HG02885 (cell line): Measurements from ENCODE around the gene RPS14.

Source experiments
- ATAC-seq: cut with Tn5 transposase; IDR thresholded peaks from one replicate; pipeline ENCODE4 v1.9.1; 2021; ENCODE audit warnings: mild to moderate bottlenecking; ENCODE audit not compliant: unreplicated experiment, poor library complexity

The RPS14 gene

DNA sequence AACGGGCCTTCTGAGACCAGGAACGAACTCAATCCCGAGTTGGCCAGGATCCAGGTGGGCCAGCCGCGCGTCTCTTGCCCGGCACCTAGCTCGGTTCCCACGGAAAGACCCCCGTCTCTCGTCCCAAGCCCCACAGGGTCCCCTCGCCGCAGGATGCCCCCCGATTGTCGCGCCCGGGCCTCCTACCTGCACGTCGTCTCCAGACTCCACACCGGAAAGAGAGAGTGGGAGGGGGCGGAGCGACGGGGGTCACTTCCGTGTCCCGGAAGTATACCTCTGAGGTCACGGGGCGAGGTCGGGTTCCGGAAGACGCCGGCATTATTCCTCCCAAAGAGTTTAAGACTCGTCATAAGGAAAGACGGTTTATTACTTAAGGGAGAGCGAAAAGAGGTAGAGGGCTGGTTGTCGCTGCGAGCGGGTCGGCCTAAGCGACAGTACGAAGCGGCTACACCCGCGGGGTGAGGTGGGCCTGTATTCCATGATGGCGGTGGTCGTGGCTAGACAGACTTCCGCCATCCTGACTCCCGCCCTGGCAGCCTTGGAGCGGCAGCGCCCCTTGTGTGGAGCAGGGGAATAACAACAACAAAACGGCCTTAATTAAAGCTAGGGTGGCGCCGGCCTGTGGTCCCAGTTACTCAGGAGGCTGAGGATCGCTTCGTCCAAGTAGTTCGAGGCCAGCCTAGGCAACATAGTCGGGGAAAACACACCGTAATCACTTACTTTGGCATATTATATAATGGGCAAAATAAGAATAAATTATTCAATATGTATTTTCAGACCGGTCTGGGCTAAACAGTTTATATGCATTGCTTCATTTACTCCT, at the start of gene RPS14:
Gene RPS14, minus strand, starts transcription at position 223 of the 823 bp plus-strand sequence. CDS start 2,006 bp downstream, outside the sequence.
- peak; percentile 96 for ATAC-seq

GRCh38 chr5:150498971-150499370, 49.4 kb upstream of the RPS14 start:
- no peak for ATAC-seq

DNA sequence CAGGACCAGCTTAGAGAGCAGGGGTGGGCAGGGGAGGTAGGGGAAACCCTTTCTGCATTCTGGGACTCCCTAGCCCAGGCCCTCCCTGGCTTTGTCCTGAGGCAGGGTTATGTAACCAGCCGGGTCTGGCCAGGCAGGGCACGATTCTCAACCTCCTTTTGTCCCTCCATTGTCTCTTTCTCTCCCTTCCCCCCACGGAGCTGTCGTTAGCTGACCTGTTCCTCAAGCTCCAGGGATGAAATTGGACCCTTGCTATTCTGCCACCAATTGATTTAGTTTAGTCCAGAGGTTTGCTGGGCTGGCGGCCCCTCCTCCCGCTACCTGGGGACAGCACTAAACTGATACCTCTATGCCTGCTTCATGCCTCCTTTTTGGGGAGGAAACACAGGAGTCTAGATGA, 49.0 kb upstream of the RPS14 start:
- ATAC-seq, result no peak

- ATAC-seq, result no peak
These were observed 48.4 kb upstream of the RPS14 start for GRCh38 chr5:150497989-150498317.

DNA sequence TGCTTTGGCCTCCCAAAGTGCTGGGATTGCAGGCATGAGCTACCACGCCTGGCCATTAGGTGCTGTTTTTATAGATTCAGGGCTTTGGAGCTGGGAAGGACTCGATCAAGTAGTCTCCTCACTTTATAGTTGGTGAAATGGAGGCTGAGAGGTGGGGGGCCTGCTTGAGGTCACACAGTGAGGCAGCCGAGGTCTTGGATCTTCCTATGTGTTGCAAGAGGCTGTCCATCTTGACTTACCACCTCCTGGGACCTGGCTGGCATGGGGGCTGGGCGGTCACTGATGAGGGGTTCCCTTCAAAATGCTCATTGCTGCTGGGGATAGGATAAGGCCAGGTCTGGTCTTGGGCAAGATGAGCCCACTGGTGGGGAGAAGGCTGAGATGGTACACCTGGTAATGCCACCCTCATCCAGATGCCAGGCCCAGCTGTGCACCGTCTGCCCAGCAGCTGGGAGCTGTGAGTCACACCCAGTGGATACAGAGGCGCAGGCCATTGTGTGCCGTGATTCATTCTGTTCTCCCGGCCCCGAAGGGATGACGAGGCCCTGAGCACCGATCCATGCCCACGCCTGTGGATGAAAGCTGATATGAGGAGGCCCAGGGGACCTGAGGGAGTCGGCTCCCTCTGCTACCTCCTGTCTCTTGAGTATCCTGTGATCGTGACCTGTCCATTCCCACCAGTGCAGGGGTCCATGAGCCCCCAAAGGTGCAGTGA, 47.9 kb upstream of the RPS14 start:
- ATAC-seq, result no peak

- no peak for ATAC-seq
These were observed 47.0 kb upstream of the RPS14 start for GRCh38 chr5:150496534-150496933.

- no peak for ATAC-seq
These were observed 46.6 kb upstream of the RPS14 start for GRCh38 chr5:150496098-150496497.

- ATAC-seq, result no peak
These were observed 43.1 kb upstream of the RPS14 start for GRCh38 chr5:150492621-150493020.

- no peak for ATAC-seq
These were observed 42.3 kb upstream of the RPS14 start for GRCh38 chr5:150491876-150492275.

GRCh38 chr5:150490754-150491153, 41.2 kb upstream of the RPS14 start:
- ATAC-seq, result no peak

DNA sequence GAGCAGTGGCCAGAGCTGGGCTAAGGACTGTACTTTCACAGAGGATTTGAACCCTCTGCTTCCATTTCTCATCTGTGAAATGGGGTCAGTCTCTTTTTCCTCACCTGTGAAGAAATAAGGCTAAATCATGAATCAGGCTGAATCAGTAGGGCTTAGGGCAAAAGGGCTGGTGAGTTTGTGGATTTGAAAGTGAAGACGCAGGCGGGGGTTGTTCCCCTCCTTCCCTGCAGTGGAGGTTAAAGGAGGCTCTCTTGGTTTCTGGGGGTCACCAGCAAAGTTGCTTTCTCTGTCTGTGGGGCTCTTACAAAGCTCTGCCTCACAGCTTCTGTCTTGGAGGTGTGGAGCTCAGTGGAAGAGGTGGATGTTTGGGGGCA, 40.7 kb upstream of the RPS14 start:
- no peak for ATAC-seq

- peak; percentile 83 for ATAC-seq
These were observed 40.1 kb upstream of the RPS14 start for GRCh38 chr5:150489360-150490295.

DNA sequence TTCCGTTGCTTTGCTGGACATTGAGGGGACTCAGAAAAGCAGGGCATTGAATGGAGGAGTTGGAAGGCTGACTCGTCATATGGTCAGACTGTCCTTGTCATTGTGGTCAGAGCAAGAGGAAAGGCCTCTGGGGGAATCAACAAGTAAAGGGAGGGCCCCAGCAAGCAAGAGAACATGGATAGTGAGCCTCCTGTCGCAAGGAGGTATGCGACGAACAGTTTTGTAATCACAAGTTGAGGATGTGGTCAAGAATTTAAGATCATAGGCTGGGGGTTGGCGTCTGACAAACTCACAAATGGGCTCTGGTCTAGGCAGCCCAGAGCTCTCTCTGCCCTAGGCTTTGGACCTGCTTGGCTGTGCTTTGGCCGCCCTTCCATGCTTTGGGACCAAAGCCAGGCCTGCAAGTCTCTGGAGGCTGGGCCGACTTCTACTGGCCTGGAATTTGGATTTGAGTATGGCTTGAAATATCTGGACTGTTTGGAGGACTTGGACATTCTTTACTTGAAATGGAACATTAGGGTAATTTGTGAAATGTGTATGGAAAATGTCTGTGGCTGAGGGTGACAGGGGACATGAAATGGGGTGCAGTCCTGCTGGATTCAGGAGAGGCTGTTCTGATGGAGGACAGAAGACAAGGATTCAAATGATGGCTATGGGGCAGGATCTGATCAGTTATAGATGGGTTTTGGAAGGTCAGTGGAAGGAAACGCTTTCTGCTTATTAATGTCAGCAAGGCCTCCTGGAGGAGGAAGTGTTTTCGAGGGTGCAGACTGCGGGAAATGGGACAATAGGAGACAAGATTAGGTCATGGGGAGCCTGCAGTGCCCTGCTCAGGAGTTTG, 39.2 kb upstream of the RPS14 start:
- no peak for ATAC-seq

- no peak for ATAC-seq
These were observed 37.9 kb upstream of the RPS14 start for GRCh38 chr5:150487199-150488061.

DNA sequence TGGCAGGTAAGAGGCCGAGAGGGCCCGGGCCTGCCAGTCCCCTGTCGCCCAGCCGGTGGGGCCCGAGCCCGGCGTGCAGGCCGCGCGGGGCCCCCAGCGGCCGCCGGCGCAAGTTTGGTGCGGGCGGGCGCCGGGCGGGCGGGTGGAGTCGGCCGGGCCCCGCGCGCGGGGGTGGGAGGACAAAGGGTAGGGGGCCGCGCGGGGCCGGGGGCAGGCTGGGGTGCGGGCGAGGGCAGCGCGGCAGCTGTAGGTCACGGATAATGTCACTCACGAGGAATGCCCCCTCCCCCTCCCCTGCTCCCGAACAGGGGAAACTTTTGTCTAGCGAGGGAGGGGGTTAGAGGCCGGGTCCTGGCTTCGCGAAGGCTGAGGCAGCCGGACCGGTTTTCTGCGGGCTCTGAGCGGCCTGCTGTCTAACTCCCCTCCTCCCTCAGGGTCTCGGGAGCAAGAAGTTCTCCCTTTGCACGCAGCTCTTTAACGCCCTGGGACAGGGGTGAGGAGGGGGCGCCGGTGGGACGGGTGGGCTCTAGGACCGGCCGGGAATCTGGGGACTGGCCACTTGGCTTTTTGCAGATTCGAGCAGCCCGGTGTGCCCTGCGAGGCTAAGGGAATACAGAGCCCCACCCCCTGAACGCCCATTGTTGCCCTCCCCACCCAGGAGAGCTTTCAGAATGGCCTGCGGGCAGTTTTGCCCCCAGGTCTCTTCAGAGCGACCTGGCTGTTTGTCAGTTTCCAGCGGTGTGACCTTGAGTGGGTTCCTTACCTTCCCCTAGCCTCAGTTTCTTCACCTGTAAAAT, 37.1 kb upstream of the RPS14 start:
- peak; percentile 23 for ATAC-seq

DNA sequence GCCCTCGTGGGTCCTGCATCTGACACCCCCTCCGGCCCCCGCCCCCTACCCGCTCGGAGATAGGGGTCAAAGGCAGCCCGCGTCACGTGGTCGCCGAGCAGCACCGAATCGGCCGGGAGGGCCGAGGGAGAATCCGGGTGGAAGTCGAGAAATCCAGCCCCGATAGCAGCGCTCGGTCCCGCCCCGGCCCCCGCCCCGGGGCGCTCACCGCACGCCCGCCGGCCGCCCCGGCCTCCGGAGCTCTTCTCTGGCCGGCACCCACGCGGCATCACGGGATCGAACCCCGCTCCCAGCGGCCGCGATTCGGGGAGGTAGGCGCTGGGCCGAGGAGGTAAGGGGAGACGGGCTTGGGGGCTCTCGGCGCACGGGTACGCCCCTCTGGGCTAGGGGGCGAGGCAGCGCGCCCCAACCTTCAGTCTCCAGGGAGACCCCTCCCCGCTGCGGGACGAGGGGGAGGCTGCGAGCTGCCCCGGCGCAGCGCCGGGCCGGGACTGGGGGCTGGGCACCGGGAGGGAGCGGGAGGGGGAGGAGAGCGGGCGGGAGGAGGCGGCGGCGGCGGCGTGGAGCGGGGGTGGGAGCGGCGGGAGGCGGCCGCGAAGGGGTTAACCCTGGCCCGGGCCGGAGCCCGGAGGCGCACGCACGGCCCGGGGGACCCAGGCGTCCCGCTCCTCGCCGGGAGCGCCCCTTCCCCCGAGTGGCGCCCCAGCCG, 36.3 kb upstream of the RPS14 start:
- peak; percentile 28 for ATAC-seq

DNA sequence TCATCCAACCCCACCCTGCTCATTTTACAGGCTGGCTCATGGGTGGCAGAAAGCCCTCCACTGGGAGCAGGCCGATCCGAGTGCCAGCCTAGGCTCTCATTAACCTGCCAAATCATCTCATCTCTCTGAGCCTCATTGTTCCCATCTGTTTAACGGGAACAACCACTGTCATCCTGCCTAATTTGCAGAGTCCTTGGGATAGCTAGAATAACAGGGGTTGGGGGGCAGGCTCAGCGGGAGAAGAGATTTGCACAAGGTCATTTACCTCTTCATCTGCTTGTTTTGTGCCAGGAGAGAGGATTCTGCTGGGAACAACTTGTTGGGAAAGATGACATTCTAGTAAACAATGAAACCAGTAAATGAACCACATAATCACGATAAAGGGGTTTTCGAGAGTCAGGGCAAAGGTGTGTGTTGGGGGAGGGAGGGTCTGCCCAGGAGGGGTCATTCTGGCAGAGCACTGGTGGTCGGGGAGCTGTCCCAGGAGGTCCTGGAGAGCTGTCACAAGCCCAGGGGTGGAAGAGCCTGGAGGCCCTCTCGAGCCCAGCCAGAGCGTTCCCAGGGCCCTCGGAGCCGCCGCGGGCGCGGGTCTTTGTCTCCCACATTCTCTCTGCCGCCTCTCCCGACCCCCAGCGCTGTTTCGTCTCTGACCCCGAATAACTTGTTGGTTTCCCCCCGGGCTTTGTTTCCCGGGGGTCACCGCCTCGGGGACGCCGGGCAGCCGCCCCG, 35.6 kb upstream of the RPS14 start:
- ATAC-seq, result no peak
